HG03025 (cell line): ENCODE data around the gene RNF5.

ENCODE experiments used
- ATAC-seq: cut with Tn5 transposase; IDR thresholded peaks from one replicate; pipeline ENCODE4 v1.9.1; 2021; ENCODE audit warnings: mild to moderate bottlenecking, moderate library complexity; ENCODE audit not compliant: unreplicated experiment, low FRiP score

The RNF5 gene

DNA sequence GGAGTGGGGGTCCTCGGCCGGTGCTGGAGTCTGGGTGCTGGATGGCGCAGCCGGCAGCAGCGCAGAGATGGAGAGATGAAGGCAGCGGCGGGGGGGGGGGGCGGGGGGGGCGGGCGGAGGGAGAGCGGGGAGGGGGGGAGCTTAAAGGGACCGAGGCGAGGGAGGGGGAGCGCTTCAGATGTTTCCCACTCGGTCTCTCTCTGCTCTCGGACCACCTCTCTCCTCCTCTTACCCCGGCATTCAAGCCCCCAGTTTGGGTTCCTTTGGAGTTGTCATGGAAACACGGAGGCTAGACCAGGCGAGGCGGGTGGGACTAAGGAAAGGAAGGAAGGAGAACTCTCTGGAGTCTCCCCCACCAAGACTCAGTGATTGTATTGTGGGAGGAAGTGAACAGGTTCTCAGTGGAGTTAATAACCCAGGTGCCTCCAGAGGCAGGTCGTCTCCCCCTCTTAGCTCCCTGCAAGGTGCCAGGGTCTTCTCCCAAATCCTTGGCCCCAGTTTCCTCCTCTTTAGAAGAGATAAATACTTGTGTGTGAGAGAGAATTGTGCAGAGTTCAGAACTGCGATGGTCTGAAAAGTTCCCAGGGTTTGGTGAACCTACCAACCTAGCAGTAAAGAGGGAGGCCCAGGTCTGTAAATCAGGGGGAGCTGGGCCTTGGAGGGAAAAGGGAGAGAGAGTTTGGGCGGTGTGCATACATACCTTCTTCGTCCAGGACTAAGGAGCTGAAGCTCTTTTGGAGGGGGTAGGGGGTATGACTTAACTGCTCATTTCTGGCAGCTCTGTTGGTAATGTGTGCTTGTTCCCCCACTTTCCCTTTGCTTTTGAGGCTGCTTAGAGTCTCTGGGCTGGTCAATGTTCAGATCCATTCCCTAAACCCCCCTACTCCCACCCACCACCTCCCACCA lies 26.1 kb upstream of the RNF5 start, which contains the start of gene PRRT1:
Gene PRRT1, minus strand, starts transcription at position 77 of the 906 bp plus-strand sequence. CDS start 112 bp downstream, outside the sequence.
- ATAC-seq = no peak

DNA sequence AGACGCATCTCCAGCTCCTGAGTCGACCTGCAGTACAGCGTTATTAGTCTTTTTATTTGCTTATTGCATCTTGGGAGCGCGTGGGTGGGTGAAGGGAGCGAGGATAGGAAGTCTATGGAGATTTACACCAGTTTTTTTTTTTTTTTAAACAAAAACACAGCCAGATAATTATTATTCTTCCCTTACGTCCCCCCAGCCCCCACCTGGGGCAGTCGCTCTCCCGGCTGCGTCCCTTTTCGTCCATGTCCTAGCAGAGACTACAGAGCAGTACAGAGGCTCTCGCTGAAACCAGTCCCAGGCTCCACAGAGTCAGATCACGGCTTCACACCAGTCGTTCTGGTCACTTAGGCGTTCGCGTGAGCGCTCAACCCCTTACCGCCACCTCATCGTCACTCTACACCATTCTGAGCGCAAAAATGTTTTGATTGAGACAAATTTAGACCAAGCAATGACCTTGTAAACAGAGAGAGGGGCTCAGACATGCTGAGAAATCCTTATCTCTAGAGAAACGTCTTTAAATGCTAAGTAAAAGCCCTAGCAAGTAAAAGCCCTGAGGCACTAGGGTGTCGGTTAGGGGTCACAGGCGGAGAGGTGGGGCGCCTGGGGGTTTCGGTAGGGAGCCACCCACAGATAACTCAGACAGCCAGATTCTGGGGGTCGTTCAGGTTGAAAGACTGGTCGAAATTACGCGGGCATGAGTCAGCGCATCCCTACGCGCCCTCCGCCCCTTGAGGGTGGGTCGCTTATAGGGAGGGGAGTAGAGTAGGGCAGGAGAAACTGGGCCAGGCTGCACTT lies 25.2 kb upstream of the RNF5 start:
- no peak for ATAC-seq

GRCh38 chr6:32153564-32154513 lies 24.4 kb upstream of the RNF5 start, which contains the start of gene PPT2:
TSS of gene PPT2 (plus strand) at chr6:32154141. CDS start at chr6:32154595, 454 bp downstream.
- ATAC-seq = no peak

DNA sequence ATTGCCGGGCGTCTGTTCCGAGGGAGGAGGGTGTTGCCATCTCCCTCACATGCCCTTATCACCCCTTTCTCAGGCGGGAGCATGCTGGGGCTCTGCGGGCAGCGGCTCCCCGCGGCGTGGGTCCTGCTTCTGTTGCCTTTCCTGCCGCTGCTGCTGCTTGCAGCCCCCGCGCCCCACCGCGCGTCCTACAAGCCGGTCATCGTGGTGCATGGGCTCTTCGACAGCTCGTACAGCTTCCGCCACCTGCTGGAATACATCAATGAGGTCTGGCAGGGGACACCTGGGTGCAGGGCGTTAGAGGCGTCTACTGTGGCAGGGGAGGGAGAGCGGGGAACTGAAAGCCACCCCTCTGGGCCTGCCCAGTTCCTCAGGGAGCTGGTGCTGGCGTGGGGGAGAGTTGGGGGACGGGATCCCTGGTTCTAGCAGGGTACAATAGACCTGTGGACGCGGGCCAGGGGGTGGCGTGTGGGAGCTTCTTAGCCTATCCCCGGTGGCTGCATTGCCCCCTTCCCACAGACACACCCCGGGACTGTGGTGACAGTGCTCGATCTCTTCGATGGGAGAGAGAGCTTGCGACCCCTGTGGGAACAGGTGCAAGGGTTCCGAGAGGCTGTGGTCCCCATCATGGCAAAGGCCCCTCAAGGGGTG lies 23.6 kb upstream of the RNF5 start:
- ATAC-seq = no peak

DNA sequence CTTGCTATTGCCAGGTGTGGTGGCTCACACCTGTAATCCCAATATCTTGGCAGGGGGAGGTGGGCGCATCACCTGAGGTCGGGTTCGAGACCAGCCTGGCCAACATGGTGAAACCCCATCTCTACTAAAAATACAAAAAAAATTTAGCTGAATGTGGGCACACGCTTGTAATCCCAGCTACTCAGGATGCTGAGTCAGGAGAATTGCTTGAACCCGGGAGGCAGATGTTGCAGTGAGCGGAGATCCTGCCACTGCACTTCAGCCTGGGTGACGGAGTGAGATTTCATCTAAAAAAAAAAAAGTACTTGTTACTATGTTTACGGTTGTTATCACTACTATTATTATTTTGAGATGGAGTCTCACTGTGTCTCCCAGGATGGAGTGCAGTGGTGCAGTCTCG lies 21.3 kb upstream of the RNF5 start:
- no peak for ATAC-seq

- no peak for ATAC-seq
These were observed 20.2 kb upstream of the RNF5 start for GRCh38 chr6:32158052-32158451.

DNA sequence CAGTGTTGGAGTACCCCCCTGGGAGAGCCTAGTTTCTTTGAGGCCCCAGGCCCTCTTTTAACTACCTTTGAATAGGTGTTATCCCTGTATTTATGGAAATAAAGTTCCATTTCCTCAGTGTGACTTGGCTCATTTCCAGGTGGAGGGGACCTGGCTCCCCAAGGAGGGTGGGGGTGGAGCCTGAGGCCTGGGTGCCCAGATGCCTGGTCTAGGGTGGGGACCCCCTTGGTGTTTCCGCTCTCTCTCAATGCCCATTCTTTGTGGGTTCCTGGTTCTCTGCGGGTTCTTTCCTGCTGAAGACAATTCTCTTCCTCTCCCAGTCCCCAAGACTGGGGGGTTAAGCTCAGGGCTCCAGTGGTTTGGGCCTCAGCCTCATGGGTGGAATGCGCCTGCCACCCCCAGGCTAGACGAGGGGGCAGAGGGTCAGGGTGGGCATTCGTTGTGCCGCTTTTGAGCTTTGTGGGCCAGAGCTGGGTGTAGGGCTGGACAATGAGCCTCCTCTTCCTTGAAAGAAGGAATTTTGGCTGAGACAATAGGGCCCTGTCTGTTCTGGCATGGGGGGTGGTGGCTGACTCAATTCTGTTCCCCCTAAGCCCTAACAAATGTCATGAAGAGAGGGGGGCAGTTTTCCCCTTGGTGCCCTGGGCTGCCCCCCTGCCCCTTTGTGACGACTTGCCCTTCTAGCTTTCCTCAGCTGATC lies 14.5 kb upstream of the RNF5 start:
- ATAC-seq = no peak

DNA sequence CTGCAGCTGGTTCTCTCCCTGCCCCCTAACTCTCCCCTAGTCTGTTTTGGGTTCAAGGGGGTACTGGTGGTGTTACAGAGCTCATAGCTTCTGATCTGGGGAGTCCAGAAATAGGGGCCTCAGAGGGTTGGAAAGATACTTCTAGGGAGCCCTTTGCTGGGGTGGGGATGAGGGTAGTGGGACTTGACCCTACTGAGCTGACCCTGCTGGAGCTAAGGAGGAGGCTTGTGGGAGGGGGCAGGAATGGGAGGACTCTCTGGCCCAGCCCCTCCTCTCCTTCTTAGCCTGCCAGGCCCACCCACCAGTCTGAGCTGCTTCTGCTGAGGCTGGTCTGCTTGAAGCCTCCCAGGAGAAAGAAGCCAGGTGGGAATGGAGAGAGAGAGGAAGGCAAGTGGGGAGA lies 13.9 kb upstream of the RNF5 start, which contains the start of gene EGFL8:
Gene EGFL8, plus strand, starts transcription at position 301 of the 400 bp plus-strand sequence. CDS start 1,571 bp downstream, outside the sequence.
- ATAC-seq = no peak

DNA sequence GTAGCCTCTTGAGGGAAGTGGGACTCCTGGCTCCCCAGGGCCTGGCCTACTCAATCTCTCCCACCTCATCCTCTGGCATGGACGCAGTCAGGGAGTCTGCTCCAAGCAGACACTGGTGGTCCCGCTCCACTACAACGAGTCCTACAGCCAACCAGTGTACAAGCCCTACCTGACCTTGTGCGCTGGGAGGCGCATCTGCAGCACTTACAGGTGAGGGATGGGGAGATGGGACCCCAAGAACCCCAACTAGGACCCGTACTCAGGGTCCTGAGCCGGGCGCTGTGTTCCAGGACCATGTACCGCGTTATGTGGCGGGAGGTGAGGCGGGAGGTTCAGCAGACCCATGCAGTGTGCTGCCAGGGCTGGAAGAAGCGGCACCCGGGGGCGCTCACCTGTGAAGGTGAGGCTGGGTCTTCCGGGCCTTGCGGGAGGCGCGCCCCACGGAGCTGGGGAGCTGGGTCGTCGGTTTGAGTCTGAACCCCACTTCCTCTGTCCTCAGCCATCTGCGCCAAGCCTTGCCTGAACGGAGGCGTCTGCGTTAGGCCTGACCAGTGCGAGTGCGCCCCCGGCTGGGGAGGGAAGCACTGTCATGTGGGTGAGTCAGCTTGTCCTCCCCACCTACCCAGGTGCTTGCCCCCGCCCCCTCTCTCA lies 11.7 kb upstream of the RNF5 start:
- ATAC-seq = no peak

DNA sequence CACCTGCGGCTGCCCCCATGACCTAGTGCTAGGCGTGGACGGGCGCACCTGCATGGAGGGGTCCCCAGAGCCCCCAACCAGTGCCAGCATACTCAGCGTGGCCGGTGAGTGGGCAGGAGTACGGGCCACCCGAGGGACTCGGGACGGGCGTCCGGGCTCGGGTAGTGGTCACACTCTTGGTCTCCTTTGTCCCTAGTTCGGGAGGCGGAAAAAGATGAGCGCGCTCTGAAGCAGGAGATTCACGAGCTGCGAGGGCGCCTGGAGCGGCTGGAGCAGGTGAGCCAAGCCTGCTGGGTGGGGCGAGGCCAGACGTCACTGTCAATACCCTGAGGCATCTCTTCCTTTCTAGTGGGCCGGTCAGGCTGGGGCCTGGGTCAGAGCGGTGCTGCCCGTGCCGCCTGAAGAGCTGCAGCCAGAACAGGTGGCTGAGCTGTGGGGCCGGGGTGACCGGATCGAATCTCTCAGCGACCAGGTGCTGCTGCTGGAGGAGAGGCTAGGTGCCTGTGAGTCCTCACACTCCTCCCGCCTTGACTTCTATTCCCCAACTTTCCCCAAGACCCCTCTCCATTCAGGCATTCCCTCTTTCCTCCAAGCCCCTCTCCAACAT lies 10.9 kb upstream of the RNF5 start:
- no peak for ATAC-seq

GRCh38 chr6:32167761-32168262 lies 10.4 kb upstream of the RNF5 start:
- ATAC-seq = no peak

DNA sequence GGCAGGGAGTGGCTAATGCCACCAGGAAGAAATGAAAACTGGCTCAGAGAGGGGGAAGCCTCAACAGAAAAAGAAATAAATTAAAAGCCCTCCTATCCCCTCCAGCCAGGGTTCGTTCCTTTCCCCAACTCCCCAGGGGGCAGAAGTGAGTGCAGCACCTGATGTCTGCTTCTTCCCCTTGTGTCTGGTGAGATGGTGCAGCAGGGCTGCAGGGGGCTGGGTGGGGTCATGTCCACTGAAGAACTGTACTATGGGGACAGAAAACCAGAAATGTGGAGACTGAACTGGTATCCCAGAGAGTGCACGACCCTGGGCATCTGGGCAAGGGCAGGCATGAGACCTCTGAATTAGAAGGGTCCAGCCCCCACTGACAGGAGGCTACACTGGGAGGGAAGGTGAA lies 9.9 kb upstream of the RNF5 start:
- ATAC-seq = no peak

- no peak for ATAC-seq
These were observed 9.2 kb upstream of the RNF5 start for GRCh38 chr6:32168807-32169591.

- ATAC-seq = no peak
These were observed 7.9 kb upstream of the RNF5 start for GRCh38 chr6:32170294-32170693.

DNA sequence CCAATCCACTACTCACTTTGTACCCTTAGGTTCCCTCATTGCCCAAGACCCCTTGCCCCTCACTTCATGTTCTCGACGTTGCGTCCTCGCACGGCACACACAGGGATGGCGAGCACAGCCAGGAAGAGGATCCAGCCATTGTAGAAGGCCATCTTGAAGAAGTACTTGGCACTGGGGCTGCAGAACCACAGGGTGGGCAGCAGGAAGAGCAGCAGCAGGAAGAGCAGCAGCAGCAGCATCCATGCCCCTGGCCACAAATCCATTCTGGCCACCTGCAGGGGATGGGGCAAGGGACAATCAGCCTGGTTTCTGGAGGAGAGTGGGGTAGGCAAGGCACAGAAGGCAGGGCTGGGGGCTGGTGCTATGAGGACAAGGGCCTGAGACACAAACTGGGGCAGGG lies 7.0 kb upstream of the RNF5 start:
- no peak for ATAC-seq

DNA sequence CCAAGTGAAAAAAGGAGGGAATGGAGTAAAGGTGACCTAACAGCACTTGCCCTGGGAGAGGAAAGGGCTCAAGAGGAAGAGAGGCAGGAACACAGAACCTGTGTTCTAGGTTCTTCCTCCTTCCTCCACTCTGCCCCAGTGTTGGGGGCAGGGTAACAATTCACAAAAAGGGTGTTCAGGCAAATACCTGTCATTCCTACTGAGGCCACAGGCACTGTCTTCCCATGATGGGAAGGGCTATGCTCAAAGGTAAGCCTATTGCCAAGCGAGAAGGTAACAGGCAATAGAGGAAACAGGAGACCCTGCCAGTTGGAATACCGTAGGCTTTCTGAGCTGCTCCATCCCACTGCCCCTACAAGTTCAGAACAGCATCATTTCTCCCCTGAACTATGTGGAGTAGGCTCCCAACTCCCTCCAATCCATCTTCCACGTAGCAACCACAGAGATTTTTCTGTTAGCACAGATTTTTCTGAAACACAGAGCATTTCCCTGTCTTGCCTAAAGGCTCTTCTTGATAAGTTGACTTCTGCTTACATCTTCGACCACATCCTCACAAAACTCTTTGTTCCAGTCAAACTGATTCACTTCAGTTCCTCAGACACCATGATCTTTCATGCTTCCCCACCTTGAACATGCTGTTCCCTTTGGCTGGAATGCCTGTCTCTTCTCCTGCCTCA lies 5.0 kb upstream of the RNF5 start:
- no peak for ATAC-seq

GRCh38 chr6:32174416-32174815 lies 3.8 kb upstream of the RNF5 start:
- no peak for ATAC-seq
